ENCODE measurements around the gene DACT2. TPM values are rescaled to one million over a fixed set of nuclear protein-coding genes. Genes with fewer than 3 reads are reported as not detected.

The DACT2 gene
- polyA plus RNA-seq, 1 experiment = not detected

DNA sequence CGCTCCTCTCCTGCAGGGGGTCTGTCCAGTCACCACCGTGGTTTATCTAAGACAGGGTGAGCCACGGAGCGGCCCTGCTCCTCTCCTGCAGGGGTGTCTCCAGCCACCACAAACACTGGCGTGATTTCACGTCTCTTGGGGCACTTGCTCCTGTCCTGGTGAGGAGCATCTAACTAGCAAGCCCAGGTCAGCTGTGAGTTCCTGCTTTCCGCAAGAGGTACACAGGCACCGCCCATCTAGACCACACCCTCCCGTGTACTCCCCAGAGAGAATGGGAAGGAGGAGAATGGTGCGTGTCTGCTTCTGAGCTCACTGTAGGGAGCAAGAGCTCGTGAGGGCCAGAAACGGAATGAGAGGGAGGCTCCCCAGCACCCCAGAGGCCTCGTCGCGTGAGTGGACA lies 40.7 kb downstream of the DACT2 start:
- no peak for DNase-seq (ENCODE audit: low read depth, low spot score)
- POLR2A ChIA-PET = no interaction called here
- H3K9me3 ChIP-seq (ENCODE audit: control insufficient read depth, insufficient read depth, low read length) = peaks cover 96% of the 10 kb centered on the region
- no peak overlapping the region for H3K4me3 ChIP-seq (ENCODE audit: low read depth, low read length)
- no peak overlapping the region for H3K27ac ChIP-seq (ENCODE audit: low read depth, low read length)
- H3K27me3 ChIP-seq (ENCODE audit: control insufficient read depth, insufficient read depth, low read length) = no peaks in the 10 kb centered on the region
- CTCF ChIA-PET = no interaction called here
- TF ChIP-seq CTCF (IDR thresholded peaks at IDR 0.05; ENCODE audit: low read depth, low read length) = no peak

DNA sequence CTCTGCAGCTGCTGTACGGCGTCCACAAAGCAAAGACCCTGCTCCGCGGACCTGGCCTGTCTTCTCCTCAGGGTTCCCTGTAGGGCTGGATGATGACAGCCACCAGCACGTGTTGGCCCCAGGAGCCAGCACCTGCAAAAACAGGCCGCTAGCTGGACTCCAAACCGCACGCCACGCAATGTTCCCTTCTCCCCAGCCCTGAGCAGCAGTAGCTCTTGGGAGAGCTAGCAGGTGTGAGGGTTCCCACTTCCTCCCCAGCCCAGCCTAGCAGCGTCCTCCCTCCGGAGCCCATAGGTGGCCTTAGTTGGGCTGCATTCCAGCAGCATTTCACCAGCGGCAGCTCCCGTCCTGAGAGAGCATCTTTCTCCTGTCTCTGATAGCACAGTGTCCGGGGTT lies 42.3 kb downstream of the DACT2 start:
- no peak for DNase-seq (ENCODE audit: low read depth, low spot score)
- H3K27ac ChIP-seq (ENCODE audit: low read depth, low read length) = no peak overlapping the region
- no peak for TF ChIP-seq CTCF (IDR thresholded peaks at IDR 0.05; ENCODE audit: low read depth, low read length)
- no peak overlapping the region for H3K4me3 ChIP-seq (ENCODE audit: low read depth, low read length)
- CTCF ChIA-PET = no interaction called here
- POLR2A ChIA-PET = no interaction called here
- H3K9me3 ChIP-seq (ENCODE audit: control insufficient read depth, insufficient read depth, low read length) = peaks cover 91% of the 10 kb centered on the region
- H3K27me3 ChIP-seq (ENCODE audit: control insufficient read depth, insufficient read depth, low read length) = no peaks in the 10 kb centered on the region

DNA sequence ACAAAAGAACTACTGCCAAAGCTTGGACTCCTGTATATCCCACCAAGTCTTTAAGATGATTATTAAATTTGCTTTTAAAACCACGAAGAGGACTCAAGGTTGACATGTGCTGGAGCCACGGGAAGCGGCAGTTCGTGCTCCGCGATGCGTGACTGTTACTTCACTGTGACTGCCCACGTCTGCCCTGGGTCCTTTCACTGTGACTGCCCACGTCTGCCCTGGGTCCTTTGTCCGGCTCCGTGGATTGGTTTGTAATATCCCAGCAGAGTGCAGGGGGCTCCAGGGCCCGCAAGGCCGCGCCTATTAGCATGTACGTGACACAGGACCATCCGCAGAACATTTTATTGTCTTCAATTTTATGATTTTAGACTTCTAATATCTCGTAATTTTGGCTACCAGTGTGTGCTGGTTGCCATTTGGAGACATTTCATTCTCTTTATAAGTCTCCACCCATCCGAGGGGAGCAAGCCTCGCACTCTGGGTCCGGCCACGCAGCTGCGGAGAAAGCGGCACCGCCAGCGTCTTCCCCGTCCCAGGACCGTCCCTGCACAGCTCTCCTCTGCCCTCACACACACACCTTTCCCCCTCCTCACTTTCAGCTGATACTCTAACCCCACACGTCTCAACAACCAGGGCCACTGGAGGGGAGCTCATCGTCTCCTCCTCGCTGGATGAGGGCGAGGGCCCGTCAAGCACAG lies 42.9 kb downstream of the DACT2 start:
- no peak for DNase-seq (ENCODE audit: low read depth, low spot score)
- Histone ChIP-seq H3K27ac (ENCODE audit: low read depth, low read length) (no peak overlapping the region), H3K27me3 (ENCODE audit: control insufficient read depth, insufficient read depth, low read length) (no peaks in the 10 kb centered on the region), H3K9me3 (ENCODE audit: control insufficient read depth, insufficient read depth, low read length) (peaks cover 91% of the 10 kb centered on the region), H3K4me3 (ENCODE audit: low read depth, low read length) (no peak overlapping the region)
- ChIA-PET POLR2A (no interaction called here), CTCF (no interaction called here)
- no peak for TF ChIP-seq CTCF (IDR thresholded peaks at IDR 0.05; ENCODE audit: low read depth, low read length)

- Histone ChIP-seq H3K27ac (ENCODE audit: low read depth, low read length) (no peak overlapping the region), H3K9me3 (ENCODE audit: control insufficient read depth, insufficient read depth, low read length) (peaks cover 90% of the 10 kb centered on the region), H3K4me3 (ENCODE audit: low read depth, low read length) (no peak overlapping the region), H3K27me3 (ENCODE audit: control insufficient read depth, insufficient read depth, low read length) (no peaks in the 10 kb centered on the region)
- DNase-seq (ENCODE audit: low read depth, low spot score) = no peak
- no peak for TF ChIP-seq CTCF (IDR thresholded peaks at IDR 0.05; ENCODE audit: low read depth, low read length)
- CTCF ChIA-PET = no interaction called here
- POLR2A ChIA-PET = no interaction called here
These were observed 44.4 kb downstream of the DACT2 start for GRCh38 chr6:168275168-168275567.

DNA sequence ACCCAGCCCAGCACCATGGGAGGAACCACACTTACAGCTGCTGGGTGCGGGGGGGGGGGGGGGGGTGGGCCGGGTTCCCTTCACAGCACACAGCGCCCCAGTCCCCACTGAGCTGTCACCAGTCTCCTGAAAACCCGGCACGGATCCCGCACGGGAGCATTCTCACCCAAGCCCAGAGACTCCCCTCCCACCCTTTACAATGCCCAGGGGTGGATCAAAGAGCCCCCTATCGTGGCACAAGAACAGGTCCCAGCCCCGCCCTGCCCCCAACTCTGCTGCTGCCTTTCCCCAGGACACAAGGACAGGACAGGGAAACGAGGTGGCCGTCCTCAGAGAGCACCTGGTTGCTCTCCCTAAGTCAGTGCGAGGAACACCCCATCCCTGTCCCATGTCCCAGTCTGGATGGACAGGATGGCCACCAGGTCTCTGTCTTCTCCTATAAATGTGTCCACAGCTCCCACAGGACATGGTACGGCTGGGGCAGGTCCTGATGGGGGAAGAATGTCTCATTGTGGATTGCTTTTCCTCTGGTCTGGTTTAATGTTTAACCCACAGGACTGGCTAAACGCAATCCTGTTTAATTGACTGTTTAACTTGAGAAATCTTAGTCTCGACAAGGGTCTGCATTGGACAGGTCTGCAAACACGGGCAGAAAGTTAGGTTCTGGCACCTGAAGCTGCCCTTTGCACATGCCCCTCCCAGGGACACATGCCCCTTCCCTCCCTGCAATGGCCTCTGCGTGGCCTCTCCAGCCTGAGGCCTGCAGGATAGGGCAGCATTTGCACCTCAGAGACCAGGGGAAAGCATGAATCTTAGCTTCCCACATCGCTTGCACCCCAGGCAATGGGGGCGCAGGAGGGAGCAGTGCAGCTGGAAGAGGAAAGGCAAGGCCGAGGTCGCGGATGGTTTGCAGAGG lies 45.3 kb downstream of the DACT2 start:
- POLR2A ChIA-PET = no interaction called here
- Histone ChIP-seq H3K4me3 (ENCODE audit: low read depth, low read length) (no peak overlapping the region), H3K27me3 (ENCODE audit: control insufficient read depth, insufficient read depth, low read length) (no peaks in the 10 kb centered on the region), H3K27ac (ENCODE audit: low read depth, low read length) (no peak overlapping the region), H3K9me3 (ENCODE audit: control insufficient read depth, insufficient read depth, low read length) (peaks cover 90% of the 10 kb centered on the region)
- CTCF ChIA-PET = no interaction called here
- no peak for DNase-seq (ENCODE audit: low read depth, low spot score)
- no peak for TF ChIP-seq CTCF (IDR thresholded peaks at IDR 0.05; ENCODE audit: low read depth, low read length)

Measured in AG04450 (cell line).